PC-9 (cell line): ENCODE data around the gene PTPN6. TPM values are rescaled to one million over a fixed set of nuclear protein-coding genes. Genes with fewer than 3 reads are reported as not detected.

Experiments
- BruUV-seq: library from RNA; stranded (reverse); fragments of 400-500 nt; replicated peaks from 2 replicates; lab custom pipeline; 2021; lab: Mats Ljungman, UMichigan
- CTCF ChIA-PET: fragments of 300-600 bp; sonication (Branson Sonifier 250); formaldehyde crosslinking; loops from one replicate; lab custom pipeline; 2022; ENCODE audit warnings: antibody characterized with exemption; lab: Charles Lee
- POLR2A ChIA-PET: fragments of 300-600 bp; sonication (Branson Sonifier 250); formaldehyde crosslinking; loops from one replicate; lab custom pipeline; 2022; ENCODE audit warnings: antibody characterized with exemption; ENCODE audit not compliant: unreplicated experiment; lab: Charles Lee
- DNase-seq, 2 experiments: peaks; one replicate each; pipeline versions ENCODE4 v3.0.0 to v3.0.0-alpha.2; 2015 to 2022; ENCODE audit warnings: mixed read lengths in 1 of 2
- H2AFZ ChIP-seq: fragments of 200-600 bp; sonication (generic); 2 replicates; pipeline ENCODE4 v1.8.1; 2017; ENCODE audit warnings: antibody characterized with exemption
- H3F3A ChIP-seq: fragments of 200-600 bp; sonication (generic); 2 replicates; pipeline ENCODE4 v1.8.1; 2017; ENCODE audit warnings: antibody characterized with exemption, mild to moderate bottlenecking, low read depth; ENCODE audit not compliant: insufficient read depth
- H3K27ac ChIP-seq: fragments of 200-600 bp; sonication (generic); 2 replicates; pipeline ENCODE4 v1.6.1; 2016; ENCODE audit warnings: mixed run types
- H3K27me3 ChIP-seq: fragments of 200-600 bp; sonication (generic); 2 replicates; pipeline ENCODE4 v1.6.1; 2016; ENCODE audit warnings: low read depth, mixed run types; ENCODE audit not compliant: insufficient read depth
- H3K36me3 ChIP-seq: fragments of 200-600 bp; sonication (generic); 2 replicates; pipeline ENCODE4 v1.6.1; 2016; ENCODE audit warnings: low read depth, mixed run types
- H3K4me1 ChIP-seq: fragments of 200-600 bp; sonication (generic); replicated peaks from 2 replicates; pipeline ENCODE4 v1.6.1; 2016; ENCODE audit warnings: mixed run types; ENCODE audit not compliant: insufficient read depth
- H3K4me2 ChIP-seq: fragments of 200-600 bp; sonication (generic); 2 replicates; pipeline ENCODE4 v1.6.1; 2017; ENCODE audit warnings: mixed run types
- H3K4me3 ChIP-seq: fragments of 200-600 bp; sonication (generic); 2 replicates; pipeline ENCODE4 v1.6.1; 2016; ENCODE audit warnings: mixed run types
- H3K79me2 ChIP-seq: fragments of 200-600 bp; sonication (generic); 2 replicates; pipeline ENCODE4 v1.6.1; 2017; ENCODE audit warnings: low read depth, mixed run types
- H3K9me2 ChIP-seq: fragments of 200-600 bp; sonication (generic); 2 replicates; pipeline ENCODE4 v1.8.1; 2017; ENCODE audit warnings: mild to moderate bottlenecking; ENCODE audit not compliant: insufficient read depth
- H3K9me3 ChIP-seq: fragments of 200-600 bp; sonication (generic); 2 replicates; pipeline ENCODE4 v1.8.1; 2016; ENCODE audit warnings: low read depth; ENCODE audit not compliant: insufficient read depth
- H4K20me1 ChIP-seq: fragments of 200-600 bp; sonication (generic); 2 replicates; pipeline ENCODE4 v1.8.1; 2017; ENCODE audit not compliant: insufficient read depth
- EZH2 ChIP-seq: fragments of 200-600 bp; sonication (generic); IDR thresholded peaks from 2 replicates; pipeline ENCODE4 v1.8.0; 2017; ENCODE audit warnings: antibody characterized with exemption, low read depth
- intact Hi-C: fragments of 100-400 bp; cut with micrococcal nuclease; formaldehyde crosslinking; loops from one replicate; pipeline ENCODE4 v1.10.0; 2022; ENCODE audit not compliant: unreplicated experiment
- total RNA-seq: library from RNA; stranded (reverse); gene quantifications from 2 replicates; pipeline ENCODE4 v1.2.3, GENCODE V29; 2021
- TF ChIP-seq, protein P1 (sequence below): fragments of 200-600 bp; sonication (generic); conservative IDR thresholded peaks from 2 replicates; pipeline ENCODE4 v1.6.1; 2017; ENCODE audit warnings: mixed run types, antibody characterized with exemption, mild to moderate bottlenecking, moderate library complexity

The PTPN6 gene
- total RNA-seq, 1 experiment from 2014 or later: 92.7 TPM

DNA sequence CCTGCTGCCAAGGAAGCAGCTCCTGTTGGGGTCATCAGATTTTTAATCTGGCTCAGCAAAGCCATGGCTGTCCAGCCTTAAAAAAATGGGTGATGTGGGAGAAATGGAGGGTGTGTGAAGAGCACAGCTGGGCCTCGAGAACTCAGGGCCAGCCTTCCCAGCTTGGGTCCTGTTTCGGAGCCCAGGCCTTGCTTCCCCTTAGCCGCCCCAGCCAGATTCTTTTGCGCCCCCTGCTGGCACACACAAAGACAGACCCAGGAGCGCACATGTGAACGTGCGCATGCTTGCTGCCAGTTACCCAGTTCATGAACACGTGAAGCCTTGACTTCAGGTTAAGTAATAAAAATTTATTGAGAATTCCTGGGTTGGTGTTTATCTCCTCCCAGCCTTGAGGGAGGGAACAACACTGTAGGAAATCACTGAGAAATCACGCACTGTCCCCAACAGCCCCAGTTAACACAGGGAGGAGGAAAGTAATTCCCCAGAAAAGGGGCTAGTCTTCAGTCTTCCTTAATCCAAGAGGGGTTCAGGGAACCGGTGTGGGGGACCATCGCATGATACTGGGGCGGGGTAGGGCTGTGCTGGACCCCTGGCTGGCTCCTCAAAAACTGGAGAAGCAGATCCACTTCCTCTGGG, 14.0 kb downstream of the PTPN6 start:
- peak overlapping the region; percentile 97 for H3K4me2 ChIP-seq

DNA sequence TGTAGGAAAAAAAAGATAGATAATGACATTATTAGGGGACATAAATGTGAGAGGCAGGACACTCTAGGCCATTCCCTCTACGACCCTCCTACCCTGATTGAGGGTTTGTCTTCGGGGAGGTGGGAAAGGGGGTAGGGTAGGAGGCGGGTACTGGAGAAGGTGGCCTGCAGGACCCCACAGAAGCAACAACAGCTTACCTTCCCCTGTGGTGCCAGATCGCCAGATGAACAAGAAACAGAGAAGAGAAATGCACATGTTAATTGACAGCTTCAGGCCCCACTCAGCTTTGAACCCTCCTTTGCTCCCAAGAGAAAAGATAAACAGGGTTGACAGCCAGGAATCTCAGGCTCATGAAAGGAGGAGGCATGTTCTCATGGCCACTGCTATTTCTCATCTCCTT, 14.6 kb downstream of the PTPN6 start:
- peaks cover 78% of the 10 kb centered on the region for H3F3A ChIP-seq
- peaks cover 39% of the 10 kb centered on the region for H3K36me3 ChIP-seq
- peak overlapping the region; percentile 97 for H3K4me2 ChIP-seq
- no peak for DNase-seq
- no peak overlapping the region for H2AFZ ChIP-seq
- CTCF ChIA-PET: interaction anchor here (2.0 to 2.4 kb wide), 2 partner anchors 21 to 41 kb away, joined by 15 to 37 read pairs; partner anchors contain the start of genes C12orf57 and RNU7-1
- peaks cover 74% of the 10 kb centered on the region for H3K79me2 ChIP-seq
- H3K27ac ChIP-seq: peak overlapping the region; percentile 93
- BruUV-seq: no TSS peak
- peaks cover 46% of the 10 kb centered on the region for H3K4me1 ChIP-seq
- intact Hi-C loops: loop anchor here (1.0 to 10.0 kb wide), 7 partner anchors 41 to 351 kb away; partner anchors contain the start of genes C1R, MLF2, SPSB2 and ZNF384
- H3K27me3 ChIP-seq: no peaks in the 10 kb centered on the region
- H3K9me3 ChIP-seq: no peaks in the 10 kb centered on the region
- POLR2A ChIA-PET: no interaction called here
- H4K20me1 ChIP-seq: peaks cover 30% of the 10 kb centered on the region
- TF ChIP-seq, protein P1, sequence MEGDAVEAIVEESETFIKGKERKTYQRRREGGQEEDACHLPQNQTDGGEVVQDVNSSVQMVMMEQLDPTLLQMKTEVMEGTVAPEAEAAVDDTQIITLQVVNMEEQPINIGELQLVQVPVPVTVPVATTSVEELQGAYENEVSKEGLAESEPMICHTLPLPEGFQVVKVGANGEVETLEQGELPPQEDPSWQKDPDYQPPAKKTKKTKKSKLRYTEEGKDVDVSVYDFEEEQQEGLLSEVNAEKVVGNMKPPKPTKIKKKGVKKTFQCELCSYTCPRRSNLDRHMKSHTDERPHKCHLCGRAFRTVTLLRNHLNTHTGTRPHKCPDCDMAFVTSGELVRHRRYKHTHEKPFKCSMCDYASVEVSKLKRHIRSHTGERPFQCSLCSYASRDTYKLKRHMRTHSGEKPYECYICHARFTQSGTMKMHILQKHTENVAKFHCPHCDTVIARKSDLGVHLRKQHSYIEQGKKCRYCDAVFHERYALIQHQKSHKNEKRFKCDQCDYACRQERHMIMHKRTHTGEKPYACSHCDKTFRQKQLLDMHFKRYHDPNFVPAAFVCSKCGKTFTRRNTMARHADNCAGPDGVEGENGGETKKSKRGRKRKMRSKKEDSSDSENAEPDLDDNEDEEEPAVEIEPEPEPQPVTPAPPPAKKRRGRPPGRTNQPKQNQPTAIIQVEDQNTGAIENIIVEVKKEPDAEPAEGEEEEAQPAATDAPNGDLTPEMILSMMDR: no peak
- TF ChIP-seq EZH2: no peak
- peak overlapping the region; percentile 98; the same call in 1 of the 2 replicates for H3K4me3 ChIP-seq
- no peaks in the 10 kb centered on the region for H3K9me2 ChIP-seq

More for the DNA sequence above, 14.0 kb downstream of the PTPN6 start:
- H3K9me2 ChIP-seq: no peaks in the 10 kb centered on the region
- no peaks in the 10 kb centered on the region for H3K27me3 ChIP-seq
- peaks cover 30% of the 10 kb centered on the region for H4K20me1 ChIP-seq
- H3K4me3 ChIP-seq: peak overlapping the region; percentile 98
- peaks cover 52% of the 10 kb centered on the region for H3K4me1 ChIP-seq
- peak overlapping the region; percentile 93 for H3K27ac ChIP-seq
- TF ChIP-seq, protein P1: peak; percentile 99
- TF ChIP-seq EZH2: no peak
- ChIA-PET POLR2A (interaction anchor here (0.7 to 2.0 kb wide), 2 partner anchors 21 to 98 kb away, joined by 3 to 21 read pairs; partner anchors contain the start of genes C12orf57 and RNU7-1), CTCF (interaction anchor here (2.0 to 2.4 kb wide), 2 partner anchors 20 to 40 kb away, joined by 15 to 37 read pairs; partner anchors contain the start of genes C12orf57 and RNU7-1)
- intact Hi-C loops: loop anchor here (1.0 to 10.0 kb wide), 7 partner anchors 41 to 350 kb away; partner anchors contain the start of genes C1R, MLF2, SPSB2 and ZNF384
- no peak overlapping the region for H2AFZ ChIP-seq
- peak; percentile 88 for DNase-seq
- no peaks in the 10 kb centered on the region for H3K9me3 ChIP-seq
- peaks cover 39% of the 10 kb centered on the region for H3K36me3 ChIP-seq
- no TSS peak for BruUV-seq
- H3F3A ChIP-seq: peaks cover 84% of the 10 kb centered on the region
- H3K79me2 ChIP-seq: peaks cover 72% of the 10 kb centered on the region

DNA sequence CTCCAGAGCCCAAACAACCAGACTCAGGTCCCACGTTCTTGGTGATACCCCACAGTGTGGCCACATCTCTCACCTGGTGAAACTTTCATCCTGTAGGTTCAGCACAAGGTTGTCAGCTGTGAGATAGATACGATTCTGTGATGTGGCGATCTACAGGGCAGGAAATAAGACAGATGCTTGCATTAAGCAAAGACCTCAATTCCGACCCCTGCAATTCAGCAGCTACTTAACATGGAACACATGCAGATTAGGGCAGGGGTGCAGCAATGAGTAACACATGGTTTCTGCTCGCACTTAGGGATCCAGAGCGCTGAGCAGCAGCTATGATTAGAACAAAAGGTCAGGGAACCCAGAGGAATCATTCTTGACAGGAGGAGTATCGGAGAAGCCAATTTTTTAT, 15.2 kb downstream of the PTPN6 start:
- no peak overlapping the region for H3K4me3 ChIP-seq
- ChIA-PET POLR2A (interaction anchor here (0.6 kb wide), 2 partner anchors 52 to 197 kb away, joined by 5 read pairs; partner anchors contain the start of gene LPCAT3), CTCF (no interaction called here)
- H3K4me2 ChIP-seq: peak overlapping the region; percentile 97; the same call in 1 of the 2 replicates
- TF ChIP-seq EZH2: no peak
- TF ChIP-seq, protein P1: no peak
- H2AFZ ChIP-seq: no peak overlapping the region
- peaks cover 30% of the 10 kb centered on the region for H4K20me1 ChIP-seq
- H3K27me3 ChIP-seq: no peaks in the 10 kb centered on the region
- peaks cover 40% of the 10 kb centered on the region for H3K4me1 ChIP-seq
- intact Hi-C loops: loop anchor here (10.0 kb wide), 2 partner anchors 282 to 352 kb away; partner anchors contain the start of gene ZNF384
- H3K27ac ChIP-seq: peak overlapping the region; percentile 93; the same call in 1 of the 2 replicates
- H3K9me2 ChIP-seq: no peaks in the 10 kb centered on the region
- peaks cover 80% of the 10 kb centered on the region for H3K79me2 ChIP-seq
- DNase-seq: no peak
- H3F3A ChIP-seq: peaks cover 72% of the 10 kb centered on the region
- H3K36me3 ChIP-seq: peaks cover 39% of the 10 kb centered on the region
- BruUV-seq: no TSS peak
- no peaks in the 10 kb centered on the region for H3K9me3 ChIP-seq
